Measurements from ENCODE around the gene STAT4.

STAT4 gene

DNA sequence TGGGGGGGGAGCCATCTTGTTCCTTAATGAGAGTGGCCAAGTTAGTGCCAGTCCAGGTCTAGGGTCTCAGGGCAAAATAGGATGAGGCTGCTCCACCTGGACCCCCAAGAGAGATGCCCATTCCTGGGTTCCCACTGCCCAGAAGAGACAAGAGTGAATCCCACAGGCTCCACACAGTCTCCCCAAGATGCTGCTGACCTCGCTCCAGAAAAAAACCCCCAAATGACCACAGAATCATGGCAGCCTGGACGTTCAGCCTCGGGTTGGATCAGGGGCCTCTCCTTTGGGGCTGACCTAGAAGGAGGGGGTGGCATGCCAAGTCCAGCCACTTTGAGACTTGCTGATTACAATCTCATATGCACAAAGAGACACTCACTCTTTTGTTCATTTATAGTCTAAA, 161.9 kb downstream of the STAT4 start:
- DNase-seq = no peak

DNA sequence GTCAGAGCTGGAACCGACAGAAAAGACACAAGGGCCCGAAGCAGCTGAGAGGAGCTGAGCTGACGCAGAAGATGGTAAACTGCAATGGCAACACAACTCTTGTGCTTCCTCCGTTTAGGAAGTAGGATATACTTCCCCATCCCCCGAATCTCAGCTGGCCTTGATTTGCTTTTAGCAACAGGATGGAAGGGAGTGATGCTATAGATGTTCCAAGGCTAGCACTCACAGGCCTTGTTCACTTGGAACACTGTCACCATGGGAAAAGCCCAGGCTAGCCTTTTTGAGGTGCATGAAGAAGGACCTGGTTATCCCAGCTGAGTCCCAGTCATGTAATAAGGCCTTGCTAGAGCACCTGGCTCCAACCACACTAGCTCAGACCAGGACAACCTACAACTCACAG, 162.9 kb downstream of the STAT4 start:
- DNase-seq = no peak

DNA sequence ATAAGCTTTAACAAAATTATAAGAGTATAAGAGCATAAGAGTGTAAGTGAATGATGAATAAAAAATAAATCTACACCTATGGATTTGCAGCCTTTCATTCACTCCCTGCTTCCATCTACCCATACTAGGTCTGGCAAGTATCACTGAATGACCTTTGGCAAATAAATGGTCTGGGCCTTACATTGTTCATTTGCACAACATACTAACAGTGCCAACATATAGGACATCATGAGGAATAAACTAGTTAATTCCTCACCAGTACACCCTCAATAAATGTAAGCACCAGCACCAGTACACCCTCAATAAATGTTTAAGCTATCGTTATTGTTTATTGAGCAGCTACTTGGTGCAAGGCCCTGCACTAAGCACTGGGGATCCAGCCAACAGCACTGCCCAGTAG, 163.7 kb downstream of the STAT4 start:
- DNase-seq = no peak

DNA sequence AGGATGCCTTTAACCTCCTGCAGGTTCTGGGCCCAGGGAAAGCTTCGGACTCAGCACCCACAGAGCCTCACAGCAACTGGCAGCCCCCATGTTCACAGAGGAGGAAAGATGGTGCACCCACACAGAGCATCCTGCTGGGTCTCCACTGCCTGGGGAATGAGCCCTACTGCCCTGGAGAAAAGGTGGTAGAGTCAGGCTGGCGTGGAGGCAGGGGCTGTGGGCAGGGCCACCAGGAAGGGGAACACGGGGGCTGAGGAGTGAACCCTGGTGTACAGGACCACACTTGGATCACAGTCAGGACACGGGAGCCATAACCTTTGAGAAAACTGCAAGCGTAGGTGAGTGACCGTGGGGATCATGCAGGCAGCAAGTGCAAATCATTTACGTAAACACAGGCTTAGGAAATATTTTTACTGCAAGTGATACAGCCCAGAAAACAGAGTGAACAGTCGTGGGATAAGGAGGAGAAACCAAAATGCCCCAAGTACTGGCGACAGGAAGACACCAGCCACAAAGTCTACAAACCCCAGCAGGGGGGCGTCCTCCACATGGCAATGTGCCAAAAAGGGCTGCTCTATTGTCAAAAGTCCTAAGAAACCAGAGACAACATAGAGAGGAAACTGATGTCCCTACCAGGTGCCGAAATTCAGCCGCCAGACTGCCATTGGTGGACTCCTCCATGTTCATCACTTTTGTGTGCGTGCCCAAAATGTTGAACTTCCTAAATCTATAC, 164.4 kb downstream of the STAT4 start:
- no peak for DNase-seq

DNA sequence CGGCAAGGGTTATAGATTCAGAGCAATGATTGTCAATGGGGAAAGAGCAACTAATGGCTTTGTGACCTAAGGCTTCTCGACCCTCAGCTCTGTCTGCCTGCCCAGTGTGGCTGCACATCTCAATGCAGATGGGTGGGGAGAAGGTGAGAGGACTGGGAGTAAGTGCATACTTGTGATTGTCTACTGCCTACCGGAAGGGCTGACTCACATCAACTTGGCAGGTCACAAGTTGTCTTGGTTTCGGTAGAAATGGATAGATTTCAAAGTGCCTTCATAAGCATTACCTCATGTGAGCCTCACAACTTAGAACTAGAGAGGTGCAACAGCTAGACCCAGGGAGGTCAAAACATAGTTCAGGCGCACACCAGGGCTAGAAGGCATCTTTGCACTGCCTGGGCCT, 166.2 kb downstream of the STAT4 start:
- no peak for DNase-seq

DNA sequence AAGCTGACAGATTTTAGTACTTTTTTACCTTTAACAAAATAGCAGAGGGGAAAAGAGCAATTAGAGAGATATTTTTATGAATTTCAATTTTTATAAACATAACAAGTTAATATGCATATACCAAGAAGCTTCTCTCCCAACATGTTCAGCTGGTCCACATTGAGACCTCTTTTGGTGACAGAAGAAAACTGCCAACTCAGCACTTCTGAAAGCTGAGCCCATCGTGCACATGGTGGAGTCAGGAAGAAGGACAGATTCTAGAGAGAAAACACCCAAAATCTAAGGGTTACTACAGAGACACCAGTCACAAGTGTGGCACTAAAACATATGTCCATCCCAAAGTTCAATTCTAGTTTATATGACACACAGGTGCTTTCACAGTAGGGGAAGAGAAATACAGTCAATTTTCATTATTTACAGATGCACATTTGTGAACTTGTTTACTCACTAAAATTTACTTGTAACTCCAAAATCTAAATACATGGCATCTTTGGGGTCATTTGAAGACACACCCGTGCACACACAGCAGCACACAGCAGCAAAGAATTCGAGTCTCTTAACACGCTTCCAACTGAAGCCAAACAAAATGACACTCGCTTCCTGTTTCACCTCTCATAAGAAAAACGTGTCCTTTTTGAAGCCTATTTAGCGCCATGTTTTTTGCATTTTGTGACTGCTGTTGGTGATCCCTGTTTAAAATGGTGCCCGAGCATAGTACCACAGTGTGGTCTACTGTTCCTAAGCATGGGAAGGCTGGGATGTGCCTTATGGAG, 168.3 kb downstream of the STAT4 start:
- no peak for DNase-seq

DNA sequence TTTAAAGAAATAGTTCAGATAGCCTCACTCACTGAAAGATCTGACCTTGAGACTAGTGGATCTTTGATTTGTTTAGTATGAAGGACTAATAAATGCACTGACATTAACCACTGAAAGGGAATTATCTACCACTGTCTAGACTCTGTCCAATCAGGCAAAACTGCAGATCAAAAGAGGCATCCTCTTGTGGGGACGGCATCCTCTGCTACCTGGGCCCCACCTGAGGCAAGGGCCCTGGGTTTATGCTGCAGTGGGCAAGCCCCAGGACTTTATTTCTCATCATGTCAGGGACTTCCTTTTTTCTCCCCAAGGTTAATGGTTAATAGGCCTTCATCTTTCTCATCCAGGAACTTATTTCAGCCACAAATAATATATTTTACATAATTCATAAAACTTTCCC, 169.1 kb downstream of the STAT4 start:
- no peak for DNase-seq

DNA sequence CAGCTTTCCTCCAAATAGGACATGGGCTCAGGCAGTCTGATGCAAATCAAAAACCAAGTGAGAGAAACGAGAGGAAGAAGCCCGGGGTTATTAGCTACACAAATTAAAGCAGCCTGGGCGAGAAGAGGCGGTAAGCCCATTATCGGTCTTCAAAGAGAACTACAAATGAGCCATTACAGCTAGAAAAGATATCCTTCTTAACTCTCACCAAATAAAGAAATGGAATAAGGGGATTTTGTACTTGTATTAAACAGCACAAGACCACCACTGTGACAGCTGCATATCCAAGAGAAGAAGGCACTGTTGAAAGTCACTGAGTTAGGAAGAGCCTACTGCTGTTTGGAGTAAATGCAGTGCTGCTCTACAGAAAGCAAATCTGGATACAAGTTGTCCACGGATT, 169.5 kb downstream of the STAT4 start:
- DNase-seq = no peak

DNA sequence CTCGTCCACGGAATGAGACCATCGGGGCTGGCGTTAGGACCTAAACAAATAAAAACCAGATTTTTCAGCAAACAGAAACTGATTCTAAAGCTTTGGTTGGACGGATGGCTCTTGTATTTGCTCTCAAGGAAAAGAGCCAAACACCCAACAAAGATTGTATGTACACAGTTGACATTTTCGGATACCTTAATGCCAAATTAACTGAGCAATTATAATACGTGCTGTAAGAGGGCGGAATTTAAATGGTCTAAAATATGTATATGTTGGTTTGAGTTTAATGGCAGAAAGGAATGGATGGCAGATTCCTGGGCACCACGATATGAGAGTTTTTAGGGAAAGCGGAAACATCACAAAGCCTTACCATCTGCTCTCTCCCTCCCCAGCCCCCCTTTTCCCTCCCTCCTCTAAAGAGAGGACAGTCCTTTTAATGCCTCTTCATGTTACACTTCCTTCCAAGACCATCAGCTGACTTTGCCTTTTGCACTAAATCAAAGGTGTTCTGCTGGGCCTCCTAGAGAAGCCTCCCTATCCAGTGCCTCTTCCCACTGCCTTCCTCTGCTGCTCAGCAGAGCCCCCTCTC, 170.1 kb downstream of the STAT4 start:
- no peak for DNase-seq

DNA sequence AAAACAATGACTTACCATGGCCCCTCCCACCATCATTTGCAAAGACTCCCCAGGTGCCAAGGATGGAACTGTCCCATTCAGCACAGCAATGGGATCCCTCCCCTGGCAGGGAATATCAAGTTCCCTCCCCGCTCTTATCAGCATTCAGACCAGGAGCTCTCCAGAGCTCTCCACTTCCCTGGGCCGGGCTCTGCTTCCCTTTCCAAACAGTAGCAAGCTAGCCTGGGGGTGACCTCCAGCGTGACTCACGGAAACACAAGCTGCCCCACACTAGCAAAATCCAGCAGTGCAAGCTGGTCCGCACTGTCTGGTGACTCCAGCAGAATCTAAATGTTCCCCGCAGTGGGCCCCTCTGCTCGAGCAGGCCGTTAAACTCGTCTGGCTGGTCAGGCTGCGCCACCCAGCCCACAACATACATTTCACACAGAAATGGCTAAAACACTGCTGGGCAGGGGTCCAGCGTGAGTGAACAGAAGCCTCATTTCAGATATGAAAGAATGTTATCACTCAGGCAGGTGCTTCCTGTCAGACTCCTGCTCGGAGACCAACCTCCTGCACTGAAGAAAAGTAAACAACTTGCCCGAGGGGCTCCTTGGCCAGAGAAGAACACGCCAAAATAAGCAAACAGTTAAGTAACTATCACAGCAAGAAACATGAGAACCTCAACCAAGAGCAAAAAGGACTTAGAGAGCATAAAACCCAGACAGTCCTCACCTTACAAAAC, 170.7 kb downstream of the STAT4 start:
- DNase-seq = no peak
